ENCODE results near the gene ERICH3.

DNA sequence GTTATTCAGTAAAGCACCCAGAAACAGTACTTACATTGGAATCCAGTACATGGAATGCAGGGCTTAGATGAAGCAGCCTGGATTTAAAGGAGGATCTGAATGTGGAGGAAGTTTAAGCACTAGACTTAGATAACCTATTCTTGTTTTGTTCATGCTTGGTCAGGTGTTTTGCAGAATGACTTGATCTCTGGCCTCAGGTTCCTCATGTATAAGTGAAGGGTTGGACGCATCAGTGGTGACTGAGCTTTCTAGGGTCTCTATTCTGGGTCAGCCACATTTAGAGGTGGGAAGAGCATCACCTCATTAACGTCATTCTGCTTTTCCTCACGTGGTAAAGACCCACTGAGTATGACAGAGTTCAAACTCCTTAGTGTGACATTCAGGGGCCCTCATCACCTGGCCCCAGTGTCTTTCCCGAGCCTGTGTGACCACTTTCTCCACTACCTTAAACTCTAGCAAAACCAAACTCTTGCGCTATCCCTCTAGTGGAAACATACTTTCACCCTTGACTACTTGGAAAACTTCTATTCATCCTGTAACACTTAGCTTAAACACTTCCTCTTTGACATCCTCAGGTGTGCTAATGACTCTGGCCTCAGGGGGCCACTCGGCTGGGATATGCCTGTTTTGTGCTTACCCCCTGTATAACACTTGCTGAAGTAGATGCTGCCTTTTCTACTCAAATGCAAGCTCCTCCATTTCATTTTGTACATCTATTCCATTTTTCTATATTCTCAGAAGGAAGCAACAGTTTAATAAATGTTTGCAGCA is 871 bp upstream of the ERICH3 start:
- TF ChIP-seq CTCF (IDR thresholded peaks at IDR 0.05), result no peak
- no peak for TF ChIP-seq EP300 (IDR thresholded peaks at IDR 0.05)
- TF ChIP-seq POLR2A (IDR thresholded peaks at IDR 0.05), result no peak

Measured in ovary (tissue), 3 donors.